ENCODE results near the gene DGUOK. TPM values are rescaled to one million over a fixed set of nuclear protein-coding genes. Genes with fewer than 3 reads are reported as not detected.

The DGUOK gene
- total RNA-seq, 1 experiment from 2014 or later, result 78.7 TPM

DNA sequence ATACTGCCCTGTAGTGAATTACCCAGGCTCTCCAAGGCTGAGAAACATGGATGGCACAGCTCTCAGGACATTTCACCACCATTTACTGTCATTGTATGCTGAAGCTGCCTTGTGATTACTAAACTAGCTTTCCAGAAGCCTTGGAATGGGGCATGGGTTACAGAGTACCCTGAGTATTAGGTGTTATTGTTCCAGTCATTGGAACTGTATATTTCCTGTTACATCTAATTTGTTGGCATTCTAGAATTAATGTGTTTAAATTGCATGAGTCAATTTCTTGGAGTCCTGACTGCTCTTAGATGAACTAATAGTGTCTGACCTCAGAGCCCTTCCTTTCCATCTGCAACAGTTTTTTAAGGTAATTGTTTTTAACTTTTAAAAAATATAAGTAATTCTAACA, 9.0 kb downstream of the DGUOK start:
- BruUV-seq (replicated peaks), result no TSS peak
- Histone ChIP-seq H3F3A (ENCODE audit: insufficient read depth, low read depth) (no peaks in the 10 kb centered on the region; the same call in 1 of the 2 replicates), H3K9me2 (ENCODE audit: insufficient read depth) (no peaks in the 10 kb centered on the region), H3K9me3 (ENCODE audit: insufficient read depth, low read depth) (no peaks in the 10 kb centered on the region), H3K36me3 (ENCODE audit: low read depth) (peaks cover 20% of the 10 kb centered on the region), H4K20me1 (ENCODE audit: insufficient read depth) (peaks cover 93% of the 10 kb centered on the region), H3K4me1 (replicated peaks; ENCODE audit: insufficient read depth) (no peaks in the 10 kb centered on the region), H3K27me3 (ENCODE audit: insufficient read depth, low read depth) (no peaks in the 10 kb centered on the region), H3K27ac (no peak overlapping the region), H2AFZ (no peak overlapping the region), H3K4me2 (no peak overlapping the region), H3K79me2 (ENCODE audit: low read depth) (peaks cover 93% of the 10 kb centered on the region), H3K4me3 (no peak overlapping the region)
- ChIA-PET CTCF (interaction anchor here (0.5 kb wide), 1 partner anchor 73 kb away, joined by 3 read pairs; no protein-coding TSS in a partner anchor), POLR2A (ENCODE audit: unreplicated experiment) (interaction anchor here (0.6 kb wide), 1 partner anchor 29 kb away, joined by 3 read pairs; no protein-coding TSS in a partner anchor)
- intact Hi-C loops (cut with micrococcal nuclease; ENCODE audit: unreplicated experiment), result no loop called here
- DNase-seq, result no peak
- TF ChIP-seq, protein P1, sequence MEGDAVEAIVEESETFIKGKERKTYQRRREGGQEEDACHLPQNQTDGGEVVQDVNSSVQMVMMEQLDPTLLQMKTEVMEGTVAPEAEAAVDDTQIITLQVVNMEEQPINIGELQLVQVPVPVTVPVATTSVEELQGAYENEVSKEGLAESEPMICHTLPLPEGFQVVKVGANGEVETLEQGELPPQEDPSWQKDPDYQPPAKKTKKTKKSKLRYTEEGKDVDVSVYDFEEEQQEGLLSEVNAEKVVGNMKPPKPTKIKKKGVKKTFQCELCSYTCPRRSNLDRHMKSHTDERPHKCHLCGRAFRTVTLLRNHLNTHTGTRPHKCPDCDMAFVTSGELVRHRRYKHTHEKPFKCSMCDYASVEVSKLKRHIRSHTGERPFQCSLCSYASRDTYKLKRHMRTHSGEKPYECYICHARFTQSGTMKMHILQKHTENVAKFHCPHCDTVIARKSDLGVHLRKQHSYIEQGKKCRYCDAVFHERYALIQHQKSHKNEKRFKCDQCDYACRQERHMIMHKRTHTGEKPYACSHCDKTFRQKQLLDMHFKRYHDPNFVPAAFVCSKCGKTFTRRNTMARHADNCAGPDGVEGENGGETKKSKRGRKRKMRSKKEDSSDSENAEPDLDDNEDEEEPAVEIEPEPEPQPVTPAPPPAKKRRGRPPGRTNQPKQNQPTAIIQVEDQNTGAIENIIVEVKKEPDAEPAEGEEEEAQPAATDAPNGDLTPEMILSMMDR (conservative IDR thresholded peaks at IDR 0.05), result no peak
- no peak for TF ChIP-seq EZH2 (IDR thresholded peaks at IDR 0.05; ENCODE audit: low read depth)

DNA sequence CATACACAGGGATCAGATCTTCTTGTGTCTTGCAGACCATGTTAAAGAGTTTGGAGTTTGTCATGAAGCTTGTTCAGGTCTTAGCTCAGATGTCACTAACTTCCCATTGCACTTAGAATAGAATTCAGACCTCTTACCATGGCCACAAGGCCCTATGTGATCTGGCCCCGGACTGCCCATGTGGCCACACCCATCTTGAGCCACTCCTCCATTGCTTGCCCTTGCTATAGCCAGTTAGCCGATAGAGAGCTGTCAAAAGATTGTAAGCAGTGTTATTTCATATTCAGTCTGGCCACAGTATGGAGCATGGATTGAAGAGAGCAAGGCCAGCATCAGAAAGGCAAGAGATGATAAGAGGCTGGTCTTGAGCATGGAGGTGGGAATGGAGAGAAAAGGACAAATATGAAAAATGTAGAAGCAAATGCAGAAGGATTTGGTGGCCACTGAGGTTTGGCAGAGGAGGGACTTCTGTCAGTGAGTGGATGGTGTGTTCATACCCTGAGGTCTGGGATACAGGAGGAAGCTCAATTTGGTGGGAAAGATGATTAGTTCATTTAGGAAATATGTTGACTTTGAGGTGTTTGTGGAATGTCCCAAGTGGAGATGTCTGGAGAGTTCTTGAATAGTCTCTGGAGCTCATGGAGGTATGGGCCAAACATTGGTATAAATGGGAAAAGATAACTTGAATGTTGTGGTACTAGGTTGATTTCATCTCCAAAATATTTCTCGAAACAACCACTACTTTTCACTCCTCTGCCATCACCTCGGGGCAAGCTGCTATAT, 10.6 kb downstream of the DGUOK start:
- intact Hi-C loops (cut with micrococcal nuclease; ENCODE audit: unreplicated experiment), result no loop called here
- Histone ChIP-seq H3K4me3 (no peak overlapping the region), H4K20me1 (ENCODE audit: insufficient read depth) (peaks cover 92% of the 10 kb centered on the region), H2AFZ (no peak overlapping the region), H3K9me2 (ENCODE audit: insufficient read depth) (no peaks in the 10 kb centered on the region), H3K27me3 (ENCODE audit: insufficient read depth, low read depth) (no peaks in the 10 kb centered on the region), H3F3A (ENCODE audit: insufficient read depth, low read depth) (no peaks in the 10 kb centered on the region; the same call in 1 of the 2 replicates), H3K79me2 (ENCODE audit: low read depth) (peaks cover 88% of the 10 kb centered on the region), H3K4me2 (no peak overlapping the region), H3K9me3 (ENCODE audit: insufficient read depth, low read depth) (no peaks in the 10 kb centered on the region), H3K4me1 (replicated peaks; ENCODE audit: insufficient read depth) (no peaks in the 10 kb centered on the region), H3K36me3 (ENCODE audit: low read depth) (peaks cover 25% of the 10 kb centered on the region), H3K27ac (no peak overlapping the region)
- no TSS peak for BruUV-seq (replicated peaks)
- DNase-seq, result no peak
- CTCF ChIA-PET, result no interaction called here
- TF ChIP-seq, protein P1 (conservative IDR thresholded peaks at IDR 0.05), result no peak
- TF ChIP-seq EZH2 (IDR thresholded peaks at IDR 0.05; ENCODE audit: low read depth), result no peak
- POLR2A ChIA-PET (ENCODE audit: unreplicated experiment), result no interaction called here

DNA sequence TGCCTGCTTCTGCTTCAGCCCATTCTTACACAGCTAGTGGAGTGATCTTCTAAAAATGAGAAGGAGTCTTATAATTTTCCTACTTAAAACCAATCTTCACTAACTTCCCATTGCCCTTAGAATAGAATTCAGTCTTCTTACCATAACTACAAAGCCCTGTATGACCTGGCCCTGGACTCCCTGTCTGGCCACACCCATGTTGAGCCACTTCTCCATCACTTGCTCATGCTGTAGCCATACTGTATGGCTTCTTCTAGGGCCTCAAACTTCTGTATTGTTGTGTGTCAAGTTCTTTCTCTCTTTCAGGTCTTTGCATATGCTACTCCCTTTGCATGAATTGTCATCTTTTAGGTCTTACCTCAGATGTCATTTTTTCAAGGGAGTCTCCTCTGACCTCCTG, 11.2 kb downstream of the DGUOK start:
- Histone ChIP-seq H3K9me3 (ENCODE audit: insufficient read depth, low read depth) (no peaks in the 10 kb centered on the region), H3K4me1 (replicated peaks; ENCODE audit: insufficient read depth) (no peaks in the 10 kb centered on the region), H3K9me2 (ENCODE audit: insufficient read depth) (no peaks in the 10 kb centered on the region), H3K79me2 (ENCODE audit: low read depth) (peaks cover 87% of the 10 kb centered on the region), H3F3A (ENCODE audit: insufficient read depth, low read depth) (no peaks in the 10 kb centered on the region; the same call in 1 of the 2 replicates), H3K4me2 (no peak overlapping the region), H3K36me3 (ENCODE audit: low read depth) (peaks cover 26% of the 10 kb centered on the region), H4K20me1 (ENCODE audit: insufficient read depth) (peaks cover 92% of the 10 kb centered on the region), H3K27me3 (ENCODE audit: insufficient read depth, low read depth) (no peaks in the 10 kb centered on the region), H2AFZ (no peak overlapping the region), H3K4me3 (no peak overlapping the region), H3K27ac (no peak overlapping the region)
- no peak for TF ChIP-seq EZH2 (IDR thresholded peaks at IDR 0.05; ENCODE audit: low read depth)
- TF ChIP-seq, protein P1 (conservative IDR thresholded peaks at IDR 0.05), result no peak
- no TSS peak for BruUV-seq (replicated peaks)
- intact Hi-C loops (cut with micrococcal nuclease; ENCODE audit: unreplicated experiment), result no loop called here
- ChIA-PET POLR2A (ENCODE audit: unreplicated experiment) (no interaction called here), CTCF (no interaction called here)
- no peak for DNase-seq

Data from PC-9 (cell line).